RWPE1 (cell line): ENCODE results near the gene SYT2.
"Not testable (repeated sequence)": the region's sequence is repeated elsewhere in the genome, so short reads cannot be mapped to it uniquely, and the experiment has no call there.

Source experiments
- CTCF ChIA-PET: fragments of 350-600 bp; sonication (Branson Sonifier 250); formaldehyde crosslinking; extraction: SDS; loops from one replicate; lab custom pipeline; 2021; lab: Yijun Ruan, JAX
- POLR2A ChIA-PET: fragments of 400-600 bp; formaldehyde crosslinking; extraction: SDS; loops from one replicate; lab custom pipeline; 2020; ENCODE audit warnings: antibody characterized with exemption; ENCODE audit not compliant: low non-redundant PET; lab: Yijun Ruan, JAX
- DNase-seq: peaks from one replicate; pipeline ENCODE4 v3.0.0; 2012; ENCODE audit warnings: low spot score
- H3K27ac ChIP-seq: fragments of 450-650 bp; 2 replicates; pipeline ENCODE4 v1.5.1; 2017
- CTCF ChIP-seq: fragments of 450-650 bp; conservative IDR thresholded peaks from 2 replicates; pipeline ENCODE4 v1.5.1; 2017; ENCODE audit warnings: low read depth, mild to moderate bottlenecking

Gene SYT2

GRCh38 chr1:202586018-202586821 is 124.0 kb downstream of the SYT2 start:
- ChIA-PET POLR2A (no interaction called here), CTCF (interaction anchor here (0.8 to 2.7 kb wide), 5 partner anchors 8 to 133 kb away, joined by 3 to 16 read pairs (median 7); no protein-coding TSS in a partner anchor)
- no peak for DNase-seq
- no peak overlapping the region for H3K27ac ChIP-seq
- no peak for TF ChIP-seq CTCF

- no peak for TF ChIP-seq CTCF
- CTCF ChIA-PET: interaction anchor here (0.6 to 2.7 kb wide), 5 partner anchors 15 to 134 kb away, joined by 3 to 16 read pairs (median 5); no protein-coding TSS in a partner anchor
- POLR2A ChIA-PET: no interaction called here
- DNase-seq: no peak
- no peak overlapping the region for H3K27ac ChIP-seq
These were observed 124.7 kb downstream of the SYT2 start for GRCh38 chr1:202585590-202585933.

DNA sequence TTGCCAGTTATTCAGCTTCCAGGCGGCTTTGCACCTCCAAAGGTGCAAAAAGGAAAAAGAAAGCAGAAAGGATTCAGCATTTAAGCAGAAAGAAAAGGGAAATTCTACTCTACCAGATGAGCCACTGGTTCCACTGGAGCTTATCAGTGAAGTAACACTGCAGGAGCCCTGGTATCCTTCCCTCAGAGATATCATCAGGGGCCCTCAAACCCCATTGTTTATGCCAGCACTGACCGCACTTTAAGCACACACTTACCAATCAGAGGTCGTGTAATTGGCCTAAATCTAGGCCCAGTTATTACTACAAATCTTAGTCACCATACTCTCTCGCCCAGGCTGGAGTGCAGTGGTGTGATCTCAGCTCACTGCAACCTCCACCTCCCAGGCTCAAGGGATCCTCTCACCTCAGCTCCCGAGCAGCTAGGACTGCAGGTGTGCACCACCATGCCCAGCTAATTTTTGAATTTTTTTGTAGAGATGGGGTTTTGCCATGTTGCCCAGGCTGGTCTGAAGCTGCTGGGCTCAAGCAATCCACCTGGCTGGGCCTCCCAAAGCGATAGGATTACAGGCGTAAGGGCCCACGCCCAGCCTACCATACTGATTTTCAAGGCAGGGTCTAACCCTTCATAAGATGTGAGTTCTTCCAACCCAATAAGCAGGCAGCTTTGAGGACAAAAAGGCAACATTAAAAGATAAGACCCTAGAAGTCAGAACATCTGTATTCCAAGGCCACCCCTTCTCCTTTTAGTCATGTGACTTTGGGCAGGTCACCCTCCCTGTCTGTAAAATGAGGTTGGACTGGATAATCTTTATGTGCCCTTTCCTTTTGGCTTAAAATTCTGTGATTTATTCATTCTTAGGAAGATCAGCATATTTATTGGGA is 125.3 kb downstream of the SYT2 start:
- ChIA-PET POLR2A (no interaction called here), CTCF (interaction anchor here (0.6 to 2.7 kb wide), 3 partner anchors 15 to 114 kb away, joined by 3 to 16 read pairs (median 4); no protein-coding TSS in a partner anchor)
- no peak overlapping the region for H3K27ac ChIP-seq
- no peak for DNase-seq
- TF ChIP-seq CTCF: no peak

DNA sequence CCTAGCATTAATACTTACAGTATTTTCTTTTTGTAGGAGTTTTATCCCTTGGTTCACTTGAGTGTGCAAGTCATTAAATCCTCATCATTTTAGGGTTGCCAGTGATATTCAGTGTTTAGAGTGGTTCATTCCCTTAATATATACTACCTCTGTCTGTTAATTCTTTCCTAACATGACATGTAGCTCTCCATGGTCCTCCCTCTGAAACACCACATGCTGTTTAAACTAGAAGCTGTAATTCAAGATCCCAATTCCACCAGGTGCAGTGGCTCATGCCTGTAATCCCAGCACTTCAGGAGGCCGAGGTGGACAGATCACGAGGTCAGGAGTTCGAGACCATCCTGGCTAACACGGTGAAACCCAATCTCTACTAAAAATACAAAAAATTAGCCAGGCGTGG is 127.9 kb downstream of the SYT2 start:
- CTCF ChIA-PET: interaction anchor here (0.6 to 1.5 kb wide), 2 partner anchors 18 to 71 kb away, joined by 3 to 6 read pairs; no protein-coding TSS in a partner anchor
- H3K27ac ChIP-seq, DNase-seq, POLR2A ChIA-PET: not testable (repeated sequence)

DNA sequence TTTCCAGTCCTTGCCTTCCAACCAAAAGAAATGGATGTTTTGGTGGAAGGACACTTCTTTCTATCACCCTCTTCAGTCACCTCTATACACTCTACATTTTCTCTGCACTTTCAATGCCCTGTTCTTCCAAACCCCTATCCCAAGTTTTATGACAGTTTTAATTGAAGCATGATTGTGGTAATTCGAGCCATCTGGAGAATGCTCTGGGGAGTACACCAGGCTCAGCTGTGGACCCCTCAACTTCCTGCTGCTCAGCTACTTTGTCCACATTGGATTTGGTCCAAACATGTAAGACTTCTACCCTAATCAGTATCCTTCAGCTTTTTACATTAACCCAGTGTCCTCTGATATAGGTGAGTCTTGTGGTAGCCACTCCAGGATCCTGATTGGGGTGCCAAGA is 129.6 kb downstream of the SYT2 start:
- DNase-seq: no peak
- no peak for TF ChIP-seq CTCF
- POLR2A ChIA-PET: no interaction called here
- H3K27ac ChIP-seq: no peak overlapping the region
- CTCF ChIA-PET: interaction anchor here (2.7 kb wide), 1 partner anchor 19 kb away, joined by 10 read pairs; no protein-coding TSS in a partner anchor

DNA sequence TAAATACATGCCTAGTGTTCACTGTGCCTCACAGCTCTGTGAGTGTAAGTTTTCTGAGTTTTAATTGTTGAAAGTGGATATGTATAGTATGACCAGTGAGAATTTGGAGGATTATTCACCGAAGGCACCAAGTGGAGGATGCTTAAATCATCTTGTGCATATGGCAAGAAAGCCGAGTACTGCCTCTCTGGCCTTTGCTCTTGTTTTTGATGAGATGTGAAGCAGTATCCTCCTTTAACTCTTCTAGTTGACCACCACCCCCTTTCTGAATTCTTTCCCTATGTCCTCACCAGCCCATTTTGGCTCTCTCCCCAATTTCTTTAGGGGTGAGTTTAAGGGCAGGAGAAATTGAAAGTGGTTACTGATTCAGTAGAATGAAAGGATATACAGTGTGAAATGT is 130.4 kb downstream of the SYT2 start:
- ChIA-PET CTCF (interaction anchor here (0.6 to 2.7 kb wide), 3 partner anchors 20 to 1601 kb away, joined by 4 to 10 read pairs (median 5); no protein-coding TSS in a partner anchor), POLR2A (no interaction called here)
- DNase-seq: peak; percentile 60
- TF ChIP-seq CTCF: no peak
- H3K27ac ChIP-seq: no peak overlapping the region
